NCI-H2196 treated with DMSO at 0.1 percent for 48 hours (cell line): Measurements from ENCODE around the gene VASH1.
A peak's percentile ranks its signal among the peaks of the same experiment; 100 is the strongest.

Experiments used
- DNase-seq: peaks from one replicate; lab custom pipeline; 2025; ENCODE audit not compliant: unreplicated experiment; lab: John Stamatoyannopoulos, UW

The VASH1 gene

GRCh38 chr14:76771437-76771980 lies 10.2 kb downstream of the VASH1 start:
- no peak for DNase-seq

GRCh38 chr14:76772300-76773187 lies 11.3 kb downstream of the VASH1 start:
- no peak for DNase-seq

GRCh38 chr14:76773188-76773885 lies 12.1 kb downstream of the VASH1 start:
- DNase-seq: no peak

GRCh38 chr14:76773956-76774820 lies 12.9 kb downstream of the VASH1 start:
- no peak for DNase-seq

- DNase-seq: no peak
Measured at GRCh38 chr14:76774821-76775694, 13.8 kb downstream of the VASH1 start.

GRCh38 chr14:76775695-76776427 lies 14.6 kb downstream of the VASH1 start:
- DNase-seq: no peak

GRCh38 chr14:76776428-76777251 lies 15.4 kb downstream of the VASH1 start:
- DNase-seq: no peak

- no peak for DNase-seq
Measured at GRCh38 chr14:76777721-76778120, 16.5 kb downstream of the VASH1 start.

- DNase-seq: no peak
Measured at GRCh38 chr14:76778546-76779215, 17.4 kb downstream of the VASH1 start.

GRCh38 chr14:76779221-76780057 lies 18.2 kb downstream of the VASH1 start:
- DNase-seq: no peak

GRCh38 chr14:76780058-76780345 lies 18.7 kb downstream of the VASH1 start:
- DNase-seq: no peak

GRCh38 chr14:76780360-76780759 lies 19.1 kb downstream of the VASH1 start:
- DNase-seq: no peak

GRCh38 chr14:76780875-76781647 lies 19.8 kb downstream of the VASH1 start:
- DNase-seq: peak; percentile 5

- DNase-seq: no peak
Measured at GRCh38 chr14:76781648-76782051, 20.4 kb downstream of the VASH1 start.

- DNase-seq: no peak
Measured at GRCh38 chr14:76782115-76782884, 21.0 kb downstream of the VASH1 start.
